Spleen (tissue), 11 donors: Measurements from ENCODE around the gene FAM110D. TPM values are rescaled to one million over a fixed set of nuclear protein-coding genes. Genes with fewer than 3 reads are reported as not detected.

ENCODE experiments used
- DNase-seq: peaks from one replicate; pipeline ENCODE4 v3.0.0-alpha.2; 2020
- H3K27ac ChIP-seq, 8 donors: fragments of 200-600 bp; sonication (generic) in 7 of 8; 1 replicate in 4 of 8; 2 replicates in 4 of 8; pipeline versions ENCODE4 v1.5.0 to v1.8.0; 2016 to 2021; ENCODE audit warnings: inconsistent platforms in 4 of 8, mild to moderate bottlenecking in 4 of 8, moderate library complexity in 1 of 8
- H3K27me3 ChIP-seq, 7 donors: fragments of 200-600 bp; sonication (generic) in 6 of 7; replicated peaks in 1 of 7; 1 replicate in 4 of 7; 2 replicates in 3 of 7; pipeline versions ENCODE4 v1.5.0 to v1.8.0; 2016 to 2021; ENCODE audit warnings: inconsistent platforms in 3 of 7, mild to moderate bottlenecking in 1 of 7
- H3K36me3 ChIP-seq, 6 donors: fragments of 200-600 bp; sonication (generic) in 5 of 6; 1 replicate in 4 of 6; 2 replicates in 2 of 6; pipeline versions ENCODE4 v1.5.0 to v1.8.0; 2016 to 2021; ENCODE audit warnings: inconsistent platforms in 2 of 6
- H3K4me1 ChIP-seq, 6 donors: fragments of 200-600 bp; sonication (generic) in 5 of 6; 1 replicate in 3 of 6; 2 replicates in 3 of 6; pipeline versions ENCODE4 v1.5.0 to v1.8.0; 2016 to 2021; ENCODE audit warnings: inconsistent platforms in 3 of 6
- H3K4me3 ChIP-seq, 8 donors: fragments of 200-600 bp; sonication (generic) in 7 of 8; 1 replicate in 4 of 8; 2 replicates in 4 of 8; pipeline versions ENCODE4 v1.5.0 to v1.8.0; 2016 to 2021; ENCODE audit warnings: inconsistent platforms in 4 of 8, mild to moderate bottlenecking in 4 of 8, moderate library complexity in 2 of 8
- H3K9me3 ChIP-seq, 8 donors: fragments of 200-600 bp; sonication (generic) in 7 of 8; 1 replicate in 4 of 8; 2 replicates in 4 of 8; pipeline versions ENCODE4 v1.5.0 to v1.8.0; 2016 to 2021; ENCODE audit warnings: inconsistent platforms in 4 of 8
- POLR2A ChIP-seq, 3 donors: fragments of 450-650 bp; IDR thresholded peaks; one replicate each; pipeline ENCODE4 v1.5.1; 2017; ENCODE audit warnings: antibody characterized with exemption in 3 of 3, mild to moderate bottlenecking in 1 of 3
- POLR2AphosphoS5 ChIP-seq, 3 donors: sonication (generic); formaldehyde crosslinking; IDR thresholded peaks; one replicate each; pipeline ENCODE4 v1.5.1; 2017; ENCODE audit warnings: antibody characterized with exemption in 3 of 3
- WGBS, 5 donors: extraction: QIAGEN DNeasy Blood & Tissue Kit in 3 of 5; methylation state at CpG; one replicate each; pipeline versions ENCODE4 v1.1.5 to v1.1.7; 2013 to 2018; 5-methylcytosine and 5-hydroxymethylcytosine counted together
- intact Hi-C: fragments of 100-400 bp; cut with DNase I; formaldehyde crosslinking; loops from one replicate; pipeline ENCODE4 v1.15.0; 2023; ENCODE audit warnings: low total_unique reads
- polyA plus RNA-seq, 3 donors: library from polyadenylated mRNA; stranded (reverse); fragments of 200-250 nt; gene quantifications; one replicate each; pipeline ENCODE4 v1.2.1, GENCODE V29; 2013
- total RNA-seq, 7 donors: library from RNA; depleted of rRNA in 3 of 7; stranded (reverse); fragments of >200 nt in 3 of 7; fragmentation: NEBNext Ultra II Directional in 4 of 7; extraction: Animal tissue kit (Norgen Biotek cat#: 25700) in 4 of 7; gene quantifications; one replicate each; pipeline versions ENCODE4 v1.1.0 to v1.2.1, GENCODE V29; 2016 to 2021
- TF ChIP-seq, protein P1 (sequence below), 11 experiments: fragments of 200-600 bp in 7 of 11; fragments of 450-650 bp in 4 of 11; sonication (generic) in 4 of 11; IDR thresholded peaks in 8 of 11; conservative IDR thresholded peaks in 3 of 11; 1 replicate in 7 of 11; 2 replicates in 4 of 11; pipeline versions ENCODE4 v1.4.0 to v1.8.0; 2016 to 2021; ENCODE audit warnings: antibody characterized with exemption in 11 of 11, inconsistent platforms in 4 of 11, mild to moderate bottlenecking in 1 of 11
- donor health status: healthy with polysubstance abuse.
- donor health status: DM: no; HTN: no; CAD: no; lungs with moderate emphysema.
- donor health status: DM: no; HTN: no; CAD: no.
- donor health status: Bipolar disorder and iron deficiency.
- donor health status: healthy.
- donor health status: DM: no; HTN: no; CAD: no.
- donor health status: DM: yes; HTN: yes; CAD: no.

Gene FAM110D
- total and polyA plus RNA-seq, 10 donors: 0.44 to 5.9 (median 1.2) TPM

DNA sequence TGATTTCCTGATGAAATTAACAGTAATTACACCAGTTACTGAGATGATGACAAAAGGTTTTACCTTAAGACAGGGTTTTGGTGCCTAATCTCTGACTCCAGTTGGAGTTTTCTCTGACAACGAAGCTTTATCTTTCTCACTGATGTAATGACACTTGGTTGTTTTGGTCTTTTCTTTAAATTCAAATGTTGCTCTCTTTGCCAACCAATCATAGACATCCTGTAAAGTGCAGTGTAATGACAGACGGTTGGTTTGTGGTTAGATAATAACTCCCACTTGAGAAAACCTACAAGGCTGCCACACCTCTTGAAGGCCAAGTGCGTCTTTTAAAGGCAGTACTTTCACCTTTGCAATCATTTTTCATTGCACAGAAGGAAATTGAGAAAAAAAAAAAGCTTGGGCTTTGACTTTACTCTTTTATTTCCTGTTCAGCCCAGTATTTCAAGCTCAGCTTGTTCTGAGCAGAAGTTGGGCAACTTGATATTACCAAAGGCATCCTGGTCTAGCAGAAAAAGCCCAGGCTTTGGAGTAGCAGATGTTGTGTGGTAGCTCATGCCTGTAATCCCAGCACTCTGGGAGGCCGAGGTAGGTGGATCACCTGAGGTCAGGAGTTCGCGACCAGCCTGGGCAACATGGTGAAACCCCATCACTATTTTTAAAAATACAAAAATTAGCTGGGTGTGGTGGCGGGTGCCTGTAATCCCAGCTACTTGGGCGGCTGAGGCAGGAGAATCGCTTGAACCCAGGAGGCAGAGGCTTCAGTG, 32.4 kb upstream of the FAM110D start:
- Histone ChIP-seq H3K4me3 (peak overlapping the region in 2 of 8 donors; percentile 3 to 44), H3K27ac (peak overlapping the region in 7 of 8 donors; percentile 60 to 87 (median 78)), H3K27me3 (no peaks in the 10 kb centered on the region), H3K9me3 (no peaks in the 10 kb centered on the region), H3K4me1 (peaks cover 3 to 71% (median 44%) of the 10 kb centered on the region in 6 donors), H3K36me3 (peaks cover 0 to 24% (median 8%) of the 10 kb centered on the region in 6 donors)
- 31 to 47% (median 43%) methylated on average over 9 of the region's 9 CpGs for WGBS, 5 donors
- intact Hi-C loops: no loop called here
- DNase-seq: no peak
- TF ChIP-seq, protein P1, sequence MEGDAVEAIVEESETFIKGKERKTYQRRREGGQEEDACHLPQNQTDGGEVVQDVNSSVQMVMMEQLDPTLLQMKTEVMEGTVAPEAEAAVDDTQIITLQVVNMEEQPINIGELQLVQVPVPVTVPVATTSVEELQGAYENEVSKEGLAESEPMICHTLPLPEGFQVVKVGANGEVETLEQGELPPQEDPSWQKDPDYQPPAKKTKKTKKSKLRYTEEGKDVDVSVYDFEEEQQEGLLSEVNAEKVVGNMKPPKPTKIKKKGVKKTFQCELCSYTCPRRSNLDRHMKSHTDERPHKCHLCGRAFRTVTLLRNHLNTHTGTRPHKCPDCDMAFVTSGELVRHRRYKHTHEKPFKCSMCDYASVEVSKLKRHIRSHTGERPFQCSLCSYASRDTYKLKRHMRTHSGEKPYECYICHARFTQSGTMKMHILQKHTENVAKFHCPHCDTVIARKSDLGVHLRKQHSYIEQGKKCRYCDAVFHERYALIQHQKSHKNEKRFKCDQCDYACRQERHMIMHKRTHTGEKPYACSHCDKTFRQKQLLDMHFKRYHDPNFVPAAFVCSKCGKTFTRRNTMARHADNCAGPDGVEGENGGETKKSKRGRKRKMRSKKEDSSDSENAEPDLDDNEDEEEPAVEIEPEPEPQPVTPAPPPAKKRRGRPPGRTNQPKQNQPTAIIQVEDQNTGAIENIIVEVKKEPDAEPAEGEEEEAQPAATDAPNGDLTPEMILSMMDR (IDR thresholded peaks at IDR 0.05 in 8 of 11, conservative IDR thresholded peaks at IDR 0.05 in 3 of 11): no peak
- TF ChIP-seq POLR2AphosphoS5 (IDR thresholded peaks at IDR 0.05) (peak in 1 of 3 donors; percentile 8), POLR2A (IDR thresholded peaks at IDR 0.05) (no peak)

DNA sequence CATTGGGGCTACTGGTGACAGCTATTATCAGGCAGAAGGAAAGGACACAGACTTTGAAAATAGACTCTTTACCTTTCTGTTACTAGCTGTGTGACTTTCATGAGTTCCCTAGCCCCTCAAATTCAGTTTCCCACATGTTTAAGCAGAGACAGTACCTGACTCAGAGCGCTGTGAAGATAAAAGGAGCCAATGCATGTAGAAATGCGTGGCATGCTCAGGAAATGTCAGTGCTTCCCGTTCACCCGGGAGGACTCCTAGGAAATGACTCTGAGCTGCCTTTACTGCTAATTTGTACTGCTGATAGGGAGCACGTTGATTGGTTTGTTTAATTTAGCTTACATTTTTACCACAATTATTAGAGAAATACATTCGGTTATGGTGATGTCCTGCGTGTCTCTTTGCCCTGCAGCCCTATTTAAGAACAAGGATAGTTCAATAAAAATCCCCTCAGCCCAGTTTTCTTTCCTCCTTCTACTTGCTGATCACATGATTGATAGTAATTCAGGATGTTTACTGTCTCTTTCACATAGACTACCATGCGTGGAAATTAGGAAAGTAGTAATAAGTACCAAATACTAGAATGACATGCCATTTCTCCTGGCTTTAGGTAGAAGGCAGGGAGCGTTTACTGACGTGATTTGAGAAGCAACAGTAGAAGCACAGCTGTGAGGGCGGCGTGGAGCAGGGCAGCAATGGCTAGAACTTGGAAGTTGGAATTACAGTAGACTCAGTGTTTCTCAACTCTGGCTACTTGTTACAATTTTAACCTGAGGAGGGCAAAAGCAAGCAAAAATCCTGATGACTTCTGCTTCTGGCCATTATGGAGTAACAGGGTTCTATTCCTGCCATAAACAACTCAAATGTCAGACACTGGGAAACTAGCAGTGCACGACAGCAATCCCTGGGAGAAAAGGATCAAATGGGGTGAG, 31.4 kb upstream of the FAM110D start:
- peak overlapping the region in 7 of 8 donors; percentile 60 to 87 (median 78) for H3K27ac ChIP-seq
- WGBS, 5 donors: 28 to 47% (median 40%) methylated on average over 13 of the region's 13 CpGs
- DNase-seq: no peak
- peaks cover 3 to 61% (median 39%) of the 10 kb centered on the region in 6 donors for H3K4me1 ChIP-seq
- TF ChIP-seq, protein P1 (IDR thresholded peaks at IDR 0.05 in 8 of 11, conservative IDR thresholded peaks at IDR 0.05 in 3 of 11): no peak
- TF ChIP-seq POLR2A (IDR thresholded peaks at IDR 0.05) (no peak), POLR2AphosphoS5 (IDR thresholded peaks at IDR 0.05) (no peak)
- intact Hi-C loops: no loop called here
- no peaks in the 10 kb centered on the region for H3K27me3 ChIP-seq
- peaks cover 0 to 14% (median 2%) of the 10 kb centered on the region in 6 donors for H3K36me3 ChIP-seq
- no peaks in the 10 kb centered on the region for H3K9me3 ChIP-seq
- peak overlapping the region in 1 of 8 donors; percentile 44 for H3K4me3 ChIP-seq

DNA sequence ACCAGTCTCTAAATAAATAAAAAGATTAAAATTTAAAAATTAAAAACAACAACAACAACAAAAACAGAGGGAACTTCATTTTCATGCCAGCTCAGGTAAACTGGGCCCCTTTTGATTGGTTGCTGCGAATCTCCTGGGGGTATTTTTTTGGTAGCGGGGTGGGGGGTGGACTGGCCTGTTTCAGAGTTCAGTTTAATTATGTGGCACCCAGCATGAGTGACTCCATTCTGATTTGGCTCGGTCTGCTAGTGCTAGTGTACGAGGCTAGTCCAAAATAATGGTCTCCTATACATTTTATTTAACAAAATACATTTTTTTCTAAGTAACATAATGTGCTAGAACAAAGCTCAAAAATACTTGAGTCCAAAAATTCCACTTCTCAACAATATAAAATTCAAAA, 29.1 kb upstream of the FAM110D start:
- intact Hi-C loops: no loop called here
- H3K27ac ChIP-seq: no peak overlapping the region
- H3K27me3 ChIP-seq: no peaks in the 10 kb centered on the region
- no peak for TF ChIP-seq POLR2AphosphoS5 (IDR thresholded peaks at IDR 0.05)
- no peak for TF ChIP-seq POLR2A (IDR thresholded peaks at IDR 0.05)
- TF ChIP-seq, protein P1 (IDR thresholded peaks at IDR 0.05 in 8 of 11, conservative IDR thresholded peaks at IDR 0.05 in 3 of 11): no peak
- DNase-seq: no peak
- 86 to 98% (median 94%) methylated on average over 4 of the region's 4 CpGs for WGBS, 5 donors
- H3K4me3 ChIP-seq: no peak overlapping the region
- H3K36me3 ChIP-seq: no peaks in the 10 kb centered on the region
- peaks cover 0 to 38% (median 28%) of the 10 kb centered on the region in 6 donors for H3K4me1 ChIP-seq
- peaks cover 0 to 4% (median 0%) of the 10 kb centered on the region in 8 donors for H3K9me3 ChIP-seq
